CD14-positive monocyte (primary cell): ENCODE measurements around the gene XPO6. TPM values are rescaled to one million over a fixed set of nuclear protein-coding genes. Genes with fewer than 3 reads are reported as not detected.
A peak's percentile ranks its signal among the peaks of the same experiment; 100 is the strongest.

ENCODE experiments used
- DNase-seq, 3 donors: peaks; one replicate each; pipeline ENCODE4 v3.0.0-alpha.2; 2011 to 2022
- H2AFZ ChIP-seq: 2 replicates; pipeline ENCODE4 v1.6.0; 2012; ENCODE audit warnings: mild to moderate bottlenecking, low read depth, low read length, inconsistent platforms; ENCODE audit not compliant: insufficient read depth, poor library complexity, severe bottlenecking
- H3K27ac ChIP-seq, 2 donors: 1 replicate in 1 of 2; 2 replicates in 1 of 2; pipeline ENCODE4 v1.5.1; 2012 to 2013; ENCODE audit warnings: low read length in 2 of 2, control low read depth in 1 of 2, inconsistent platforms in 1 of 2, low read depth in 1 of 2, mild to moderate bottlenecking in 1 of 2
- H3K27me3 ChIP-seq, 2 donors: one replicate each; pipeline versions ENCODE4 v1.6.0 to v1.6.1; 2011 to 2013; ENCODE audit warnings: low read length in 2 of 2; ENCODE audit not compliant: control insufficient read depth in 2 of 2, insufficient read depth in 2 of 2
- H3K36me3 ChIP-seq, 2 donors: replicated peaks in 1 of 2; 1 replicate in 1 of 2; 2 replicates in 1 of 2; pipeline versions ENCODE4 v1.5.1 to v1.6.1; 2012 to 2013; ENCODE audit warnings: low read length in 2 of 2, control low read depth in 1 of 2, inconsistent platforms in 1 of 2, mild to moderate bottlenecking in 1 of 2; ENCODE audit not compliant: insufficient read depth in 2 of 2, control insufficient read depth in 1 of 2
- H3K4me1 ChIP-seq, 2 donors: 1 replicate in 1 of 2; 2 replicates in 1 of 2; pipeline versions ENCODE4 v1.5.1 to v1.6.1; 2012 to 2013; ENCODE audit warnings: low read length in 2 of 2, control low read depth in 1 of 2, inconsistent platforms in 1 of 2, mild to moderate bottlenecking in 1 of 2, moderate library complexity in 1 of 2; ENCODE audit not compliant: insufficient read depth in 2 of 2, control insufficient read depth in 1 of 2
- H3K4me2 ChIP-seq: replicated peaks from 2 replicates; pipeline ENCODE3; 2012; ENCODE audit warnings: low read length, moderate library complexity, mild to moderate bottlenecking; ENCODE audit not compliant: poor library complexity, severe bottlenecking; ENCODE audit errors: extremely low read depth
- H3K4me3 ChIP-seq, 3 experiments: fragments of 200-600 bp in 1 of 3; sonication (generic) in 1 of 3; replicated peaks in 1 of 3; 1 replicate in 2 of 3; 2 replicates in 1 of 3; pipeline ENCODE4 v1.5.1; 2011 to 2013; ENCODE audit warnings: low read length in 3 of 3, mild to moderate bottlenecking in 3 of 3, control low read depth in 2 of 3, low read depth in 2 of 3, inconsistent platforms in 1 of 3, moderate library complexity in 1 of 3
- H3K79me2 ChIP-seq: 2 replicates; pipeline ENCODE4 v1.6.0; 2012; ENCODE audit warnings: mild to moderate bottlenecking, control low read depth, inconsistent platforms, low read length, moderate library complexity; ENCODE audit not compliant: insufficient read depth
- H3K9ac ChIP-seq: 2 replicates; pipeline ENCODE4 v1.6.0; 2017; ENCODE audit warnings: low read length, mild to moderate bottlenecking; ENCODE audit not compliant: insufficient read depth, poor library complexity, severe bottlenecking
- H3K9me3 ChIP-seq, 2 donors: replicated peaks in 1 of 2; 1 replicate in 1 of 2; 2 replicates in 1 of 2; pipeline versions ENCODE4 v1.5.1 to v1.6.1; 2012 to 2013; ENCODE audit warnings: low read length in 2 of 2, control low read depth in 1 of 2; ENCODE audit not compliant: control insufficient read depth in 1 of 2, insufficient read depth in 1 of 2
- H4K20me1 ChIP-seq: 2 replicates; pipeline ENCODE4 v1.6.0; 2012; ENCODE audit warnings: mild to moderate bottlenecking, low read length, control low read depth, moderate library complexity; ENCODE audit not compliant: insufficient read depth
- H3K27ac Mint-ChIP-seq, 7 donors: one replicate each; pipeline ENCODE4 v1.8.0; 2020; ENCODE audit warnings: mild to moderate bottlenecking in 7 of 7, mixed read lengths in 7 of 7, moderate library complexity in 6 of 7, inconsistent platforms in 2 of 7
- H3K27me3 Mint-ChIP-seq, 3 donors: one replicate each; pipeline ENCODE4 v1.8.0; 2021 to 2022; ENCODE audit warnings: low read depth in 3 of 3, mild to moderate bottlenecking in 3 of 3, mixed read lengths in 3 of 3, moderate library complexity in 3 of 3, inconsistent platforms in 1 of 3
- H3K36me3 Mint-ChIP-seq, 2 donors: one replicate each; pipeline ENCODE4 v1.8.0; 2020; ENCODE audit warnings: mixed read lengths in 2 of 2, inconsistent platforms in 1 of 2, mild to moderate bottlenecking in 1 of 2
- H3K4me1 Mint-ChIP-seq: one replicate; pipeline ENCODE4 v1.8.0; 2020; ENCODE audit warnings: mild to moderate bottlenecking, mixed read lengths
- H3K4me3 Mint-ChIP-seq, 2 donors: one replicate each; pipeline ENCODE4 v1.8.0; 2020; ENCODE audit warnings: mild to moderate bottlenecking in 2 of 2, mixed read lengths in 2 of 2, moderate library complexity in 1 of 2
- H3K9me3 Mint-ChIP-seq, 7 donors: one replicate each; pipeline ENCODE4 v1.8.0; 2020 to 2022; ENCODE audit warnings: mixed read lengths in 7 of 7, mild to moderate bottlenecking in 6 of 7, moderate library complexity in 6 of 7, inconsistent platforms in 2 of 7
- WGBS: methylation state at CpG from one replicate; pipeline ENCODE4 v1.1.5; 2013; ENCODE audit warnings: missing lambda C conversion rate; ENCODE audit not compliant: insufficient coverage; 5-methylcytosine and 5-hydroxymethylcytosine counted together
- intact Hi-C, 2 donors: fragments of 100-400 bp; cut with micrococcal nuclease; formaldehyde crosslinking; loops; one replicate each; pipeline versions ENCODE4 v1.15.0 to v1.15.1; 2023
- polyA plus RNA-seq, 3 donors: library from polyadenylated mRNA; depleted of rRNA in 1 of 3; unstranded in 2 of 3; stranded (reverse) in 1 of 3; fragments of 300-500 nt in 2 of 3; fragments of >200 nt in 1 of 3; fragmentation: Illumina TruSeq in 2 of 3; gene quantifications; 1 replicate in 2 of 3; 2 replicates in 1 of 3; pipeline ENCODE4 v1.2.3, GENCODE V29; 2012 to 2021
- TF ChIP-seq, protein P1 (sequence below): fragments of 200-600 bp; IDR thresholded peaks from one replicate; pipeline ENCODE4 v1.8.0; 2022; ENCODE audit warnings: antibody characterized with exemption, mild to moderate bottlenecking

Gene XPO6
- polyA plus RNA-seq, 3 donors, result 35.7 to 166 (median 38.3) TPM

GRCh38 chr16:28098171-28098958, 113.4 kb downstream of the XPO6 start:
- Histone ChIP-seq H4K20me1 (peaks cover 38% of the 10 kb centered on the region), H3K4me2 (no peak overlapping the region), H2AFZ (no peak overlapping the region), H3K9ac (no peak overlapping the region), H3K4me1 (no peaks in the 10 kb centered on the region), H3K36me3 (peaks cover 66 to 84% of the 10 kb centered on the region in 2 donors), H3K4me3 (no peak overlapping the region), H3K79me2 (no peaks in the 10 kb centered on the region), H3K9me3 (no peaks in the 10 kb centered on the region), H3K27me3 (no peaks in the 10 kb centered on the region), H3K27ac (no peak overlapping the region)
- Mint-ChIP-seq H3K9me3 (peaks cover 0 to 2% (median 0%) of the 10 kb centered on the region in 7 donors), H3K27me3 (peaks cover 0 to 3% (median 0%) of the 10 kb centered on the region in 3 donors), H3K4me1 (no peaks in the 10 kb centered on the region), H3K36me3 (peaks cover 74 to 84% of the 10 kb centered on the region in 2 donors), H3K4me3 (no peak overlapping the region), H3K27ac (peak overlapping the region in 2 of 7 donors; percentile 41 to 73)
- TF ChIP-seq, protein P1, sequence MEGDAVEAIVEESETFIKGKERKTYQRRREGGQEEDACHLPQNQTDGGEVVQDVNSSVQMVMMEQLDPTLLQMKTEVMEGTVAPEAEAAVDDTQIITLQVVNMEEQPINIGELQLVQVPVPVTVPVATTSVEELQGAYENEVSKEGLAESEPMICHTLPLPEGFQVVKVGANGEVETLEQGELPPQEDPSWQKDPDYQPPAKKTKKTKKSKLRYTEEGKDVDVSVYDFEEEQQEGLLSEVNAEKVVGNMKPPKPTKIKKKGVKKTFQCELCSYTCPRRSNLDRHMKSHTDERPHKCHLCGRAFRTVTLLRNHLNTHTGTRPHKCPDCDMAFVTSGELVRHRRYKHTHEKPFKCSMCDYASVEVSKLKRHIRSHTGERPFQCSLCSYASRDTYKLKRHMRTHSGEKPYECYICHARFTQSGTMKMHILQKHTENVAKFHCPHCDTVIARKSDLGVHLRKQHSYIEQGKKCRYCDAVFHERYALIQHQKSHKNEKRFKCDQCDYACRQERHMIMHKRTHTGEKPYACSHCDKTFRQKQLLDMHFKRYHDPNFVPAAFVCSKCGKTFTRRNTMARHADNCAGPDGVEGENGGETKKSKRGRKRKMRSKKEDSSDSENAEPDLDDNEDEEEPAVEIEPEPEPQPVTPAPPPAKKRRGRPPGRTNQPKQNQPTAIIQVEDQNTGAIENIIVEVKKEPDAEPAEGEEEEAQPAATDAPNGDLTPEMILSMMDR, result no peak
- intact Hi-C loops, result no loop called here
- DNase-seq, result no peak
- WGBS, result 100% methylated on average over 16 of the region's 21 CpGs

- no peak overlapping the region for H3K4me3 Mint-ChIP-seq
- peaks cover 0 to 2% (median 0%) of the 10 kb centered on the region in 7 donors for H3K9me3 Mint-ChIP-seq
- peaks cover 0 to 3% (median under 1%) of the 10 kb centered on the region in 3 donors for H3K27me3 Mint-ChIP-seq
- TF ChIP-seq, protein P1, result no peak
- H4K20me1 ChIP-seq, result peaks cover 45% of the 10 kb centered on the region
- H3K27ac ChIP-seq, result no peak overlapping the region
- H3K4me1 ChIP-seq, result no peaks in the 10 kb centered on the region
- 92% methylated on average over 12 of the region's 17 CpGs for WGBS
- peak overlapping the region in 2 of 7 donors; percentile 52 to 54 for H3K27ac Mint-ChIP-seq
- H3K4me2 ChIP-seq, result no peak overlapping the region
- intact Hi-C loops, result no loop called here
- no peak for DNase-seq
- no peak overlapping the region for H3K4me3 ChIP-seq
- no peaks in the 10 kb centered on the region for H3K79me2 ChIP-seq
- H3K9me3 ChIP-seq, result no peaks in the 10 kb centered on the region
- H3K36me3 Mint-ChIP-seq, result peaks cover 64 to 73% of the 10 kb centered on the region in 2 donors
- H3K27me3 ChIP-seq, result no peaks in the 10 kb centered on the region
- no peak overlapping the region for H3K9ac ChIP-seq
- H3K4me1 Mint-ChIP-seq, result no peaks in the 10 kb centered on the region
- peaks cover 55 to 72% of the 10 kb centered on the region in 2 donors for H3K36me3 ChIP-seq
- H2AFZ ChIP-seq, result no peak overlapping the region
These were observed 114.5 kb downstream of the XPO6 start for GRCh38 chr16:28096983-28097899.
